C4-2B (cell line): Measurements from ENCODE around the gene KMT5B.

Experiments used
- H3K27ac ChIP-seq: fragments of 450-650 bp; 2 replicates; pipeline ENCODE4 v1.5.1; 2017
- CTCF ChIP-seq: fragments of 450-650 bp; conservative IDR thresholded peaks from 2 replicates; pipeline ENCODE4 v1.5.1; 2017; ENCODE audit warnings: mild to moderate bottlenecking
- ZFX ChIP-seq: fragments of 450-650 bp; IDR thresholded peaks from 2 replicates; pipeline ENCODE4 v1.6.1; 2017

Gene KMT5B

GRCh38 chr11:68116974-68117373 is 96.1 kb downstream of the KMT5B start:
- H3K27ac ChIP-seq: no peak overlapping the region
- TF ChIP-seq CTCF (no peak), ZFX (no peak)

- TF ChIP-seq ZFX (no peak), CTCF (no peak)
- H3K27ac ChIP-seq: no peak overlapping the region
Observed at GRCh38 chr11:68116126-68116525, 97.0 kb downstream of the KMT5B start.

GRCh38 chr11:68115285-68115684 is 97.8 kb downstream of the KMT5B start:
- no peak overlapping the region for H3K27ac ChIP-seq

GRCh38 chr11:68113986-68114385 is 99.1 kb downstream of the KMT5B start:
- no peak overlapping the region for H3K27ac ChIP-seq
- TF ChIP-seq CTCF: no peak

More at GRCh38 chr11:68115285-68115684, 97.8 kb downstream of the KMT5B start:
- TF ChIP-seq ZFX (no peak), CTCF (no peak)

- H3K27ac ChIP-seq: no peak overlapping the region
- no peak for TF ChIP-seq ZFX
- TF ChIP-seq CTCF: no peak
Observed at GRCh38 chr11:68107689-68108088, 105.4 kb downstream of the KMT5B start.

- peak overlapping the region; percentile 22 for H3K27ac ChIP-seq
- TF ChIP-seq CTCF: no peak
- no peak for TF ChIP-seq ZFX
Observed at GRCh38 chr11:68106165-68106940, 106.7 kb downstream of the KMT5B start.
